Progenitor cell of endocrine pancreas (in vitro differentiated cells): Measurements from ENCODE around the gene SPEM1. TPM values are rescaled to one million over a fixed set of nuclear protein-coding genes. Genes with fewer than 3 reads are reported as not detected.
A peak's percentile ranks its signal among the peaks of the same experiment; 100 is the strongest.

Source experiments
- DNase-seq: peaks from one replicate; pipeline ENCODE4 v3.0.0; 2021; ENCODE audit warnings: low spot score; ENCODE audit not compliant: unreplicated experiment
- H3K27ac Mint-ChIP-seq: 2 replicates; pipeline ENCODE4 v1.8.0; 2021; ENCODE audit warnings: mild to moderate bottlenecking, moderate library complexity, mixed read lengths
- H3K27me3 Mint-ChIP-seq: 2 replicates; pipeline ENCODE4 v1.8.0; 2021; ENCODE audit warnings: mixed read lengths
- H3K36me3 Mint-ChIP-seq: 2 replicates; pipeline ENCODE4 v1.8.0; 2022; ENCODE audit warnings: mixed read lengths; ENCODE audit not compliant: insufficient read depth
- H3K4me1 Mint-ChIP-seq: 2 replicates; pipeline ENCODE4 v1.8.0; 2021; ENCODE audit warnings: low read depth, mixed read lengths
- H3K4me3 Mint-ChIP-seq: 2 replicates; pipeline ENCODE4 v1.8.0; 2021; ENCODE audit warnings: low read depth, mild to moderate bottlenecking, moderate library complexity, mixed read lengths
- H3K9me3 Mint-ChIP-seq: 2 replicates; pipeline ENCODE4 v1.8.0; 2021; ENCODE audit warnings: low read depth, mixed read lengths
- CTCF ChIP-seq: fragments of 200-600 bp; sonication (generic); IDR thresholded peaks from one replicate; pipeline ENCODE4 v1.5.0; 2021; ENCODE audit warnings: antibody characterized with exemption, mild to moderate bottlenecking; ENCODE audit not compliant: unreplicated experiment
- total RNA-seq: library from RNA; stranded (reverse); gene quantifications from 2 replicates; pipeline ENCODE4 v1.2.1, GENCODE V29; 2021

Gene SPEM1
- total RNA-seq, 1 donor from 2014 or later, result not detected

- no peak for TF ChIP-seq CTCF
- H3K36me3 Mint-ChIP-seq, result no peaks in the 10 kb centered on the region
- peak within 1 kb of the TSS; percentile 79 for H3K27ac Mint-ChIP-seq
- DNase-seq, result peak; percentile 33
- peaks cover 37% of the 10 kb centered on the region for H3K27me3 Mint-ChIP-seq
- peaks cover 9% of the 10 kb centered on the region for H3K4me1 Mint-ChIP-seq
- H3K4me3 Mint-ChIP-seq, result peak within 1 kb of the TSS; percentile 78
- H3K9me3 Mint-ChIP-seq, result peaks cover 5% of the 10 kb centered on the region
Measured at GRCh38 chr17:7380855-7381683, 39.1 kb upstream of the SPEM1 start, which contains the start of gene TNK1. Gene TNK1, plus strand, starts transcription at chr17:7381089. Its CDS starts 1,838 bp downstream, at chr17:7382927.

GRCh38 chr17:7382901-7383300, 37.2 kb upstream of the SPEM1 start:
- H3K27me3 Mint-ChIP-seq, result peaks cover 37% of the 10 kb centered on the region
- no peak overlapping the region for H3K27ac Mint-ChIP-seq
- no peak for DNase-seq
- no peak overlapping the region for H3K4me3 Mint-ChIP-seq
- H3K4me1 Mint-ChIP-seq, result peaks cover 9% of the 10 kb centered on the region
- H3K36me3 Mint-ChIP-seq, result peaks cover 1% of the 10 kb centered on the region
- H3K9me3 Mint-ChIP-seq, result peaks cover 5% of the 10 kb centered on the region
- TF ChIP-seq CTCF, result no peak

GRCh38 chr17:7383371-7383741, 36.8 kb upstream of the SPEM1 start:
- H3K4me3 Mint-ChIP-seq, result no peak overlapping the region
- H3K27me3 Mint-ChIP-seq, result peaks cover 37% of the 10 kb centered on the region
- H3K4me1 Mint-ChIP-seq, result peaks cover 9% of the 10 kb centered on the region
- no peak for TF ChIP-seq CTCF
- peaks cover 1% of the 10 kb centered on the region for H3K36me3 Mint-ChIP-seq
- no peak for DNase-seq
- H3K27ac Mint-ChIP-seq, result no peak overlapping the region
- peaks cover 5% of the 10 kb centered on the region for H3K9me3 Mint-ChIP-seq

- Mint-ChIP-seq H3K27me3 (peaks cover 37% of the 10 kb centered on the region), H3K36me3 (peaks cover 1% of the 10 kb centered on the region), H3K27ac (no peak overlapping the region), H3K9me3 (peaks cover 5% of the 10 kb centered on the region), H3K4me1 (peaks cover 9% of the 10 kb centered on the region), H3K4me3 (peak overlapping the region; percentile 51)
- no peak for TF ChIP-seq CTCF
- DNase-seq, result peak; percentile 58
Measured at GRCh38 chr17:7383742-7384488, 36.2 kb upstream of the SPEM1 start.

GRCh38 chr17:7384489-7385081, 35.5 kb upstream of the SPEM1 start:
- TF ChIP-seq CTCF, result no peak
- Mint-ChIP-seq H3K4me3 (peak overlapping the region; percentile 51), H3K27ac (no peak overlapping the region), H3K27me3 (peaks cover 31% of the 10 kb centered on the region), H3K36me3 (peaks cover 5% of the 10 kb centered on the region), H3K9me3 (no peaks in the 10 kb centered on the region), H3K4me1 (peaks cover 9% of the 10 kb centered on the region)
- DNase-seq, result no peak
